IMR-90 (cell line): ENCODE results near the gene TMCC3. TPM values are rescaled to one million over a fixed set of nuclear protein-coding genes. Genes with fewer than 3 reads are reported as not detected.

Source experiments
- ATAC-seq: fragments of 200-7000 bp; cut with Tn5 transposase; 2 replicates; pipeline ENCODE4 v1.9.1; 2020; ENCODE audit warnings: low read depth, mild to moderate bottlenecking, moderate library complexity
- BruUV-seq: library from RNA; stranded (reverse); fragments of 400-500 nt; replicated peaks from 2 replicates; lab custom pipeline; 2021; lab: Mats Ljungman, UMichigan
- CTCF ChIA-PET: fragments of 300-600 bp; formaldehyde crosslinking; extraction: SDS; loops from one replicate; lab custom pipeline; 2021; ENCODE audit warnings: antibody characterized with exemption; lab: Yijun Ruan, JAX
- POLR2A ChIA-PET: fragments of 300-600 bp; sonication (Branson Sonifier 250); formaldehyde crosslinking; loops from one replicate; lab custom pipeline; 2022; ENCODE audit warnings: antibody characterized with exemption; ENCODE audit not compliant: unreplicated experiment; lab: Charles Lee
- DNase-seq: peaks from one replicate; pipeline ENCODE4 v3.0.0; 2013
- H2AFZ ChIP-seq: replicated peaks from 2 replicates; pipeline ENCODE3; 2013; ENCODE audit warnings: low read length, mild to moderate bottlenecking; ENCODE audit not compliant: poor library complexity
- H2AK5ac ChIP-seq: 2 replicates; pipeline ENCODE4 v1.6.1; 2013; ENCODE audit warnings: low read depth, low read length, inconsistent platforms
- H2AK9ac ChIP-seq: replicated peaks from 2 replicates; pipeline ENCODE3; 2013; ENCODE audit warnings: mild to moderate bottlenecking, low read depth, low read length, moderate library complexity; ENCODE audit not compliant: poor library complexity
- H2BK120ac ChIP-seq: 2 replicates; pipeline ENCODE4 v1.6.1; 2013; ENCODE audit warnings: low read depth, low read length, inconsistent platforms
- H2BK15ac ChIP-seq: 3 replicates; pipeline ENCODE4 v1.6.1; 2013; ENCODE audit warnings: low read depth, low read length, inconsistent platforms
- H2BK20ac ChIP-seq: 2 replicates; pipeline ENCODE4 v1.6.1; 2013; ENCODE audit warnings: low read depth, mild to moderate bottlenecking, inconsistent platforms, low read length, moderate library complexity
- H2BK5ac ChIP-seq: 2 replicates; pipeline ENCODE4 v1.6.1; 2013; ENCODE audit warnings: mild to moderate bottlenecking, low read depth, low read length, inconsistent platforms; ENCODE audit not compliant: poor library complexity, severe bottlenecking
- H3K14ac ChIP-seq: replicated peaks from 2 replicates; pipeline ENCODE4 v1.6.1; 2013; ENCODE audit warnings: low read depth, low read length, inconsistent platforms
- H3K18ac ChIP-seq: 2 replicates; pipeline ENCODE4 v1.6.1; 2013; ENCODE audit warnings: low read depth, low read length, control low read depth
- H3K23ac ChIP-seq: 2 replicates; pipeline ENCODE4 v1.6.1; 2013; ENCODE audit warnings: low read depth, low read length, inconsistent platforms
- H3K27ac ChIP-seq: 2 replicates; pipeline ENCODE4 v1.5.1; 2013; ENCODE audit warnings: mild to moderate bottlenecking, control low read depth, low read length; ENCODE audit not compliant: insufficient read depth
- H3K27me3 ChIP-seq: 2 replicates; pipeline ENCODE4 v1.6.1; 2013; ENCODE audit warnings: low read length; ENCODE audit not compliant: control insufficient read depth, insufficient read depth
- H3K36me3 ChIP-seq: 2 replicates; pipeline ENCODE4 v1.6.1; 2013; ENCODE audit warnings: low read length, mixed read lengths; ENCODE audit not compliant: control insufficient read depth, insufficient read depth
- H3K4ac ChIP-seq: 2 replicates; pipeline ENCODE4 v1.6.1; 2013; ENCODE audit warnings: low read depth, low read length, inconsistent platforms
- H3K4me1 ChIP-seq: 2 replicates; pipeline ENCODE4 v1.6.1; 2013; ENCODE audit warnings: low read length, mixed read lengths; ENCODE audit not compliant: control insufficient read depth, insufficient read depth
- H3K4me2 ChIP-seq: 2 replicates; pipeline ENCODE4 v1.6.1; 2013; ENCODE audit warnings: low read depth, mild to moderate bottlenecking, control low read depth, low read length, moderate library complexity
- H3K4me3 ChIP-seq: 2 replicates; pipeline ENCODE4 v1.5.1; 2013; ENCODE audit warnings: low read depth, mild to moderate bottlenecking, control low read depth, low read length, moderate library complexity; ENCODE audit not compliant: insufficient read depth
- H3K56ac ChIP-seq: 2 replicates; pipeline ENCODE4 v1.6.1; 2013; ENCODE audit warnings: low read length, inconsistent platforms; ENCODE audit not compliant: insufficient read depth; ENCODE audit errors: extremely low read depth
- H3K79me1 ChIP-seq, 2 experiments: 2 replicates each; pipeline ENCODE4 v1.6.1; 2013; ENCODE audit warnings: low read length in 2 of 2, inconsistent platforms in 1 of 2, low read depth in 1 of 2
- H3K9ac ChIP-seq: 2 replicates; pipeline ENCODE4 v1.6.1; 2013; ENCODE audit warnings: low read depth, low read length, control low read depth
- H3K9me1 ChIP-seq: 2 replicates; pipeline ENCODE4 v1.6.1; 2013; ENCODE audit warnings: low read length, inconsistent platforms; ENCODE audit not compliant: insufficient read depth
- H3K9me3 ChIP-seq: 2 replicates; pipeline ENCODE4 v1.6.1; 2013; ENCODE audit warnings: low read length; ENCODE audit not compliant: control insufficient read depth, insufficient read depth
- H4K20me1 ChIP-seq: 2 replicates; pipeline ENCODE4 v1.6.1; 2013; ENCODE audit warnings: low read length, inconsistent platforms; ENCODE audit not compliant: insufficient read depth
- H4K5ac ChIP-seq: 2 replicates; pipeline ENCODE4 v1.6.1; 2013; ENCODE audit warnings: mild to moderate bottlenecking, low read depth, low read length, control low read depth
- H4K8ac ChIP-seq, 2 experiments: 2 replicates each; pipeline ENCODE4 v1.6.1; 2013; ENCODE audit warnings: low read depth in 2 of 2, low read length in 2 of 2, control low read depth in 1 of 2, inconsistent platforms in 1 of 2
- H4K91ac ChIP-seq: 2 replicates; pipeline ENCODE4 v1.6.1; 2013; ENCODE audit warnings: low read depth, low read length, inconsistent platforms; ENCODE audit not compliant: insufficient read depth
- CHD1 ChIP-seq: IDR thresholded peaks from 2 replicates; pipeline ENCODE4 v1.6.1; 2012; ENCODE audit warnings: low read depth, low read length, improper control_type of control experiment
- FOS ChIP-seq: fragments of 150-350 bp; IDR thresholded peaks from 2 replicates; pipeline ENCODE4 v1.6.1; 2016; ENCODE audit warnings: low read depth, low read length
- WGBS, 2 experiments: methylation state at CpG; one replicate each; pipeline versions ENCODE4 v1.1.5 to v1.1.7; 2013; ENCODE audit warnings: missing lambda C conversion rate in 2 of 2; ENCODE audit not compliant: insufficient read length in 1 of 2; ENCODE audit errors: extremely low coverage in 2 of 2; 5-methylcytosine and 5-hydroxymethylcytosine counted together
- dilution Hi-C: fragments of 300-500 bp; cut with HindIII; formaldehyde crosslinking; loops from one replicate; pipeline ENCODE4 v1.14.3; 2018; ENCODE audit warnings: low sequenced_read_pairs; ENCODE audit not compliant: unreplicated experiment
- in situ Hi-C: fragments of 300-500 bp; cut with MboI; formaldehyde crosslinking; loops from 3 replicates; pipeline ENCODE4 v1.14.3; 2019; ENCODE audit warnings: low sequenced_read_pairs, inconsistent platforms, mixed read lengths
- intact Hi-C: fragments of 100-400 bp; cut with micrococcal nuclease; formaldehyde crosslinking; loops from 2 replicates; pipeline ENCODE4 v1.10.0; 2022
- polyA plus RNA-seq, 3 experiments: library from polyadenylated mRNA; depleted of rRNA; stranded (reverse); fragments of >200 nt; gene quantifications; 2 replicates each; pipeline ENCODE4 v1.2.3, GENCODE V29; 2012; ENCODE audit warnings: low replicate concordance in 1 of 3
- total RNA-seq: library from RNA; depleted of rRNA; stranded (reverse); fragments of >200 nt; gene quantifications from 2 replicates; pipeline ENCODE4 v1.2.3, GENCODE V29; 2012
- TF ChIP-seq, protein P1 (sequence below): conservative IDR thresholded peaks from 2 replicates; pipeline ENCODE4 v1.5.1; 2012; ENCODE audit warnings: mild to moderate bottlenecking, low read depth, low read length, improper control_type of control experiment

TMCC3 gene
- total and polyA plus RNA-seq, 2 of the 4 experiments (the other 2 are of a cell fraction), result 0.14 to 0.36 TPM

GRCh38 chr12:94649349-94650142, 811 bp downstream of the TMCC3 start:
- H4K5ac ChIP-seq, result no peak overlapping the region
- H3K9me1 ChIP-seq, result no peaks in the 10 kb centered on the region
- no peaks in the 10 kb centered on the region for H3K9me3 ChIP-seq
- no peaks in the 10 kb centered on the region for H4K20me1 ChIP-seq
- H2BK120ac ChIP-seq, result no peak overlapping the region
- intact Hi-C loops (no loop called here), in situ Hi-C loops (no loop called here), dilution Hi-C loops (no loop called here)
- ATAC-seq, result peak; percentile 59
- 17% methylated on average over 20 of the region's 72 CpGs; no CpG with 5 or more reads in 1 of the 2 experiments for WGBS, 2 experiments
- no peak overlapping the region for H3K4ac ChIP-seq
- H3K14ac ChIP-seq, result no peak overlapping the region
- no peaks in the 10 kb centered on the region for H3K4me1 ChIP-seq
- H3K79me1 ChIP-seq, result no peaks in the 10 kb centered on the region
- peak overlapping the region; percentile 24 for H3K4me3 ChIP-seq
- H3K36me3 ChIP-seq, result no peaks in the 10 kb centered on the region
- no peak overlapping the region for H2BK20ac ChIP-seq
- H3K27me3 ChIP-seq, result peaks cover 34% of the 10 kb centered on the region
- ChIA-PET CTCF (no interaction called here), POLR2A (no interaction called here)
- H4K91ac ChIP-seq, result no peak overlapping the region
- no peak overlapping the region for H2AK5ac ChIP-seq
- H3K27ac ChIP-seq, result no peak overlapping the region
- H2AFZ ChIP-seq, result peak overlapping the region; percentile 81
- peak; percentile 4 for DNase-seq
- H2BK5ac ChIP-seq, result no peak overlapping the region
- no peak overlapping the region for H3K56ac ChIP-seq
- H3K23ac ChIP-seq, result no peak overlapping the region; the same call in 1 of the 2 replicates
- no peak overlapping the region for H3K9ac ChIP-seq
- peak overlapping the region; percentile 59 for H2AK9ac ChIP-seq
- peak overlapping the region; percentile 10 for H3K4me2 ChIP-seq
- no TSS peak for BruUV-seq
- no peak overlapping the region for H2BK15ac ChIP-seq
- H4K8ac ChIP-seq, result no peak overlapping the region
- TF ChIP-seq FOS (no peak), CHD1 (no peak)
- TF ChIP-seq, protein P1, sequence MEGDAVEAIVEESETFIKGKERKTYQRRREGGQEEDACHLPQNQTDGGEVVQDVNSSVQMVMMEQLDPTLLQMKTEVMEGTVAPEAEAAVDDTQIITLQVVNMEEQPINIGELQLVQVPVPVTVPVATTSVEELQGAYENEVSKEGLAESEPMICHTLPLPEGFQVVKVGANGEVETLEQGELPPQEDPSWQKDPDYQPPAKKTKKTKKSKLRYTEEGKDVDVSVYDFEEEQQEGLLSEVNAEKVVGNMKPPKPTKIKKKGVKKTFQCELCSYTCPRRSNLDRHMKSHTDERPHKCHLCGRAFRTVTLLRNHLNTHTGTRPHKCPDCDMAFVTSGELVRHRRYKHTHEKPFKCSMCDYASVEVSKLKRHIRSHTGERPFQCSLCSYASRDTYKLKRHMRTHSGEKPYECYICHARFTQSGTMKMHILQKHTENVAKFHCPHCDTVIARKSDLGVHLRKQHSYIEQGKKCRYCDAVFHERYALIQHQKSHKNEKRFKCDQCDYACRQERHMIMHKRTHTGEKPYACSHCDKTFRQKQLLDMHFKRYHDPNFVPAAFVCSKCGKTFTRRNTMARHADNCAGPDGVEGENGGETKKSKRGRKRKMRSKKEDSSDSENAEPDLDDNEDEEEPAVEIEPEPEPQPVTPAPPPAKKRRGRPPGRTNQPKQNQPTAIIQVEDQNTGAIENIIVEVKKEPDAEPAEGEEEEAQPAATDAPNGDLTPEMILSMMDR, result peak; percentile 14; the same call in 1 of the 2 replicates
- H3K18ac ChIP-seq, result no peak overlapping the region
